Raji (cell line): Measurements from ENCODE around the gene NOP9.

Experiments
- POLR2A ChIP-seq: IDR thresholded peaks from 2 replicates; pipeline ENCODE4 v1.6.1; 2011; ENCODE audit warnings: low read depth, low read length, control low read depth; ENCODE audit not compliant: insufficient read depth

The NOP9 gene

GRCh38 chr14:24356208-24356607, 56.6 kb downstream of the NOP9 start:
- TF ChIP-seq POLR2A: no peak
